IPS DF 4.7 (cell line): Measurements from ENCODE around the gene GRIK1.

ENCODE experiments used
- DNase-seq: peaks from one replicate; pipeline ENCODE4 v3.0.0-alpha.2; 2013; ENCODE audit warnings: low spot score; ENCODE audit errors: extremely low read depth

Gene GRIK1

DNA sequence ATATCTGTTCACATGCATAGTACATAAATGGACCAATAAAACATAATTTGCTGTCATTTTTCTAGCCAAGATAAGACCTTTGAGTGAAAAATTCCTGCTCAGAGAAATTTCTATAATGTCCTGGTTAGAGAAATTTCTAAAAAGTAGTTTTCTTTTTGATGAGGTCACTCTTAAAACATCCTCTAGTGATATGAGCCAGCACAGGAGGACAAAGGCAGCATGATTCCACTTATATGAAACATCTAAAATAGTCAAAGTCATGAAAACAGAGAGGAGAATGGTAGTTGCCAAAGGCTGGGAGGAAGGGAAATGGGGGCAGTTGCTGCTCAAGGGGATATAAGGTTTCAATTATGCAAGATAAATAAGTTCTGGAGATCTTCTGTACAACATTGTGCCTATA lies 401.7 kb downstream of the GRIK1 start:
- no peak for DNase-seq

DNA sequence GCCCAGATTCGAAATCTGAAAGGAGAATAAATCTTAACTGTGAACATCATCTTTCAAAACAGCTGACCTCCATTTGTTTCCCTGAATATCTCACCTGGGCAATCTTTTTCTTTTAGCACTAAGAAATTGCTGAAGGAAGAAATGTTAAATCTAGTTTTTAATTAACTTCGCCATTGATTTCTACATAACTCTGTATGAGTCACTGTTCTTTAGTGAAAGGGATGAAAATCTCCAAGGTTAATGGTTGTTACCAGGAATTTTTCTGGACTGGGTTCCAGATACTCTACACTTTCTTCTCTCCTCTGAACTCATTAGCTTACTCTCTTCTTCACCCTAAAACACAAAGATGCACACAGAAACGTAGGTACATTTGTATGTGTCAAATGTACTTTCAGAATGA lies 405.3 kb downstream of the GRIK1 start:
- DNase-seq = no peak

DNA sequence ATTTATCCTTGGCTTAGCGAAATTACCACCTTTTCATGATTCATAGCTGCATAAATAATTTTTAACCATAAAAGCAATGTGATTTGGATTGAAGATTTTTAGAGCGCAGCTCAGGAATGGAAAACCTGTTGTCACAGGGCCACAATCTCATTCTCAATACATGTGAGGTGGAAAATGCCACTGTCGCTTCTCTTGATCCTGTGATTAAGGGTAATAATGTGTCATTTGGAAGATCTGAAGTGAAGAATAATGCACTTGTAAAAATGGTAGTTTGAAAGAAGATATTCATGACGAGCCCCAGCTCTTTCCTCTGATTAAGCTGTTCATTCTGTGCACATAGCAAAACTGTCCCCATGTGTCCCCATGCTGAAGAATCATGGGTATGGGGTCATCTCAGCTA lies 410.7 kb downstream of the GRIK1 start:
- DNase-seq = no peak

DNA sequence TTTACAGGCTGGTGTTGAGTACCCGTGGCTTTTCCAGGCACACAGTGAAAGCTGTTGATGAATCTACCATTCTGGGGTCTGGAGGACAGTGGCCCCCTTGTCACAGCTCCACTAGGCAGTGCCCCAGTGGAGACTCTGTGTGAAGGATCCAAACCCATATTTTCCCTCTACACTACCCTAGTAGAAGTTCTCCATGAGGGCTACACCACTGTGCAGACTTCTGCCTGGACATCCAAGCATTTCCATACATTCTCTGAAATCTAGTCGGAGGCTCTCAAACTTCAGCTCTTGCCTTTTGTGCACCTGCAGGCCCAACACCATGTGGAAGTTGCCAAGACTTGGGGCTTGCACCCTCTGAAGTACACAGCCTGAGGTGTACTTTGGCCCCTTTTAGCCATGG lies 413.3 kb downstream of the GRIK1 start:
- no peak for DNase-seq

DNA sequence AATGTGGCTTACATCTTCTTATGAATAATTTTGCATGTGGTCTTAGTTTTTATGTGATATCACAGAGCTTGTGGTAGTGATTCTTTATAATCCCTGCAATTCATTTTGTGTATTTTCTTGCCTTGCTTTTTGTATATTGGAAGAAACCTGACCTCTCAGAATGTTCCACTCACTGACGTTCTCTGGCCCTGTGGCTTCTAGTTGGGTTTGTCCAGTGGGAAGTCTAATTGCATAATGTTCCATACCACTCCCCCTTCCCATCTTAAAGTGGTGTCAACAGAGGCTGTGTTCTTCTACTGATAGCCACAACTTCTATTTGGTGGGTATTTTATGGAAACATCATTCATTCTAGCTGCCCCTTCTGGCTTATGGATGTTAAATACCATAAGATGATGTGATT lies 415.7 kb downstream of the GRIK1 start:
- no peak for DNase-seq

DNA sequence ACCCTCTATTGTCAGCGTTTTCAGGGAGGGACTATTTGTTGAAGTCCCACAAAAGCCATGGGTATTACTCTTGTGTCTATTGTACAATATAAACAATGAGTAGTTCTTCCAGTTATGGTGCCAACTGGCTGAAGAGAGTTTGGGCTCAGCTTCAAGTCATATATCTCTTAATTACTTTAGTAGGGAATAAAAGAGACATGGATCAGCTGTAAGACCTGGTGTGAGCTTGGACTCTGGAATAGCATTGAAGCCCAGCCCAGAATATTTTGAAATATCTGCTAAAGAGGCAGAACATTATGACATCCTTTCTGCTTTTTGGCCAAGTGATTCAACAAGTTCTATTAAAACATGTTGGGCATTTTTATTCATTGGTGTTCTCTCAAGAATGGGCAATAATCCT lies 416.1 kb downstream of the GRIK1 start:
- DNase-seq = no peak

DNA sequence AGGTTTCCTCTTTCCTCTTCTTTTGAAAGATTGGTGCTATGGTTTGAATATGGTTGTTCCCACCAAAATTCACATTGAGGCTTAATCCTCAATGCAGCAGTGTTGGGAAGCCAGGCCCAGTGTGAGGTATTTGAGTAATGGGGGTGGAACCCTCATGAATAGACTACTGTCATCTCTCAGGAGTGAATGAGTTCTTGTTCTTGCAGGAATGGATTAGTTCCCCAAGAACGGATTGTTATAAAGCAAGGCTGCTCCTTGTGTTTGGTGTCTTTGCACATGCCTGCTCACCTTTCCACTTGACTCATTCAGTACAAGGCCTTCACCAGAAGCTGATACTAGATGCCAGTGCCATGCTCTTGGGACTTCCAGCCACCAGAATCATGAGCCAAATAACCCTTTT lies 417.9 kb downstream of the GRIK1 start:
- DNase-seq = no peak

DNA sequence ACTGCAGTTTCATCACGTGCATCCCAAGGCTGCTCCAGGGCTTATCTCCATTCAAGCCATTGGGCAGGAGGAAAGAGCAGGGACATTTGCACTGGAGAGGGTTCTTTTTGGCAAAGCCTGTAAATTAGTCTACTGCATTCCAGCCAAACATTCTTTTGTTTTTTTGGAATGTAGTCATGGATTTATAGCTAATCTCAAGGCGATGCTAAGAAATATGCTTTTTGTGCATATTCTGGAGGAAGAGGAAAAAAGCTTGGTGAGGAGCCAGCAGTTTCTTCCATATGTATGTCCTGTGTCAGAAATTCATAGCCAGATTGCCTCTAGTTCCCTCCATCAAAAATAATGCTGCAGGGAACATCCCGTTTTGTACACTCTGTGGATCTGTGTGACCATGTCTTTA lies 419.6 kb downstream of the GRIK1 start:
- no peak for DNase-seq

DNA sequence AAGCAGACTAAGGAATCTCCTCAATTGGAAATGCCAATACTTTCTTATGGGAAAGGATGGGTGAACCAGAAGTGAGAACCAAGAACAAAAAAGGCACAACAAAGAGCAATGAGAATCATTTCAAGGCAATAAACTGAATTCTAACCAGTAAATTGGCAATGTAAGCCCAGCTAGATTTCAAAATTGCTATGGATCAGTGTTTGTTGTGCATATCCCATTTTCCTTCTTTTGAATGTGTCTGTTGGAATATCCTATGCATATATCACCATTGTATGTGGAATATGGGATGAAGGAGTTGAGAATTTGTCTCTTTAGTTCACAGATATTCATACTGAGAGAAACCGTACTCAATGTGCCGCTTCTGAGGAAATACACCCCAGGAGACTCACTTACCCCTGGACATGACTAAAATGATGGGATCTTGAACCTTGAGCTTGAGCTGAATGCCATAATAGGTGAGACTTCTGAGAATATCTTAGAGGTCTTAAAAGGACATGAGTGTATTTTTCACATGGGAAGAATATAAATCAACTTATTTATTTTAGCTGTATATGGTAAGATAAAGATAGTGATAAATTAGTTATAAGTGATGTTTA lies 425.0 kb downstream of the GRIK1 start:
- DNase-seq = no peak

DNA sequence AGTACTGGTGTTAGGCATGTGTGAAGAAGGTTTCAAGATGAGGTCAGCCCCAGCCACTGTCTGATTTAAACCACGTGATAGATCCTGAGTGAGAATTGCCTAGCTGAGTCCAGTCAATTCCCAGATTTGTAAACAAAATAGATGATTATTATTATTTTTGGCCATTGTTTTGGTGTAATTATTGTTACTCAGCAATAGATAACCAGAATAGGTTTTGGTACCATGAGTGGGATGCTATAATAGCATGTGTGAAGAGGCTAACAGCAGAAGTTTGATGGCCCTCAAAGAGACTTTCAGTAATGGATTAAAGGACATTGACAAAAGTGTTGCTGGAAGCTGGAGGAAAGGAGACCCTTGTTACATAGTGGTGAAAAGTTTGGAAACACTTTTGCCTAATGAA lies 426.3 kb downstream of the GRIK1 start:
- no peak for DNase-seq

DNA sequence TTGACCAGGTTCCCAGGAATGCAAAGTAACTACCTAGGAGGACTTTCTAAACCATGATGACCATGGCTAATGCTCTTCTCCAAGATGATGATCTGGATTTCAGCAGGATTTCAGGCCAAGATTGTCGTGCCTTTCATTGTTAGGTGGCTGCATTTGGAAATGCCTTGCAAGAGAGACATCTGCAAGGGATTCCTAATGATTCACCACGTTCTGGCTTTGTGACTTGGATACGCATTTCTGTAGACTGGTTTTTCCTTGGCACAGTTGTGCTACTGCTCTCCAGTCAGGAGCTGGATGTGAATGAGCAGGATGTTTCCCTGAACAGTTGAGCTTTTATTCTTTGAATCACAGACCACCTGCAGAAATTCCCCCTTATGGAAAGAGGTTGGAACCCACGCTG lies 428.7 kb downstream of the GRIK1 start:
- no peak for DNase-seq

DNA sequence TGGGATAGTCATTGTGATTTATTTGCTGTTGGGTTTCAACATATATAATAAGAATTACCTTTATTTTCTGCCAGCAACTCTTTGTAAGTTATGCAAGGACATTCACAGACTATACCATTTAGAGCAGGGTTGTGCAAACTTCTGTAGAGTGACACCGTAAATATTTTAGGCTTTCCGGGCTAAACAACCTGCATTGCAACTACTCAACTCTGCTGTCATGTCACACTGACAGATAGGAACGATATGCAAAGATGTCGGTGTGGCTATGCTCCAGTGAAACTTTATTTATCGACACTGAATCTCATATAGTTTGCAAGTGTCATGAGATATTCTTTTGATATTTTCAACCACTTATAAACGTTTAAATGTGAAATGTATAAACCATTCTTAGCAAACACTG lies 430.7 kb downstream of the GRIK1 start:
- DNase-seq = no peak

DNA sequence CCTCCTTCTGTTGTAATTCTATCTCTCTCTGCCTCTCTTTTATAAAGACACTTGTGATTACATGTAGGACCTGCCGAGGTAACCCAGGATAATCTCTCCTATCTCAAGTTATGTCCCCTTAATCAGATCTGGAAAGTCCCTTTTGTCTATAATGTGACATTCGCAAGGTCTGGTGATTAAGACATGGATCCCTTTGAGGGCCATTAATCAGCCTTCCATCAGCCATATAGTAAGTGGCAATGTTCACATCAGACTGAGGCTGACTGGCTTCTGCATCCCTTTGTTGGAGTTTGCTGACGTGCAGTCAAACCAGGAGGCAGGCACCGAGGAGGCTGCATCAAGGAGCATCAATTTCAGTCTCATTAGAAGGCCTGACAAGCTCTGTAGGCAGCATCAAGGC lies 431.5 kb downstream of the GRIK1 start:
- DNase-seq = no peak

DNA sequence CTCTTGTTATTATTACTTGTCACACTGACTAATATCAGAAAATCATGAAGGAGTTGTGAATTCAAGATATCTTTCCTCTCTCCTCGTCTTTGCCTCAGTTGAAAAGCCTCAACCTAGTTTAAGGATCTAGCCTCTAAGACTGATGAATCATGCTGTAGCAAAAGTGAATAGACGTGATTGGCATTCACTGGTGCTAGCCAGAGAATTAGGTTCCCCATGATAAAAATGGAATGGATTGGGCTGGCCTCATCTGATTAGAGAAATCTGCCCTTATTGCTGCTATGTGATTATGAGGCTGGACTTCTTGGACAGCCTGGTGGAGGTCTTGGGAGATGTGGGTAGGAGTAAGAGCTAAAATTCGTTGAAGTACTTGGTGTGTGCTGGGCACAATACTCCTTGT lies 432.8 kb downstream of the GRIK1 start:
- DNase-seq = no peak

DNA sequence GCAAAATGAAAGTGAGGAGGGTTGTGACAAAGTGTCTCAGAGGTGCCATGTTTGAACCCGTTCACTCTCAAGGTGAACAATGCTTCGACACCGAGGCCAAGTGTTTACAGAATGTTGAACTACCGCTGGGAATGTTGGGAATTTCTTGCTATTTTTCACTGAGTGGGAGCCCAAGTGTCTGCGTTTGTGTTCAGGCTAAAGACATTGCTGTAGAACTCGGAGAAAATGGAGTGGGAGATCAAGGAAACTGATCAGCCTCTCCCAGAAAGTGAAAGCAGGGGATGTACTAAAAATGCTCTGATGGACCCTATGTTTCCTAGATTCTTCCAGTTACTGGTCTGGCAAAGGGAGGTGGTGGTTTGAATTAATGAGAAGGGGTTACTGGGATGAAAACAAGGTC lies 433.6 kb downstream of the GRIK1 start:
- DNase-seq = no peak

DNA sequence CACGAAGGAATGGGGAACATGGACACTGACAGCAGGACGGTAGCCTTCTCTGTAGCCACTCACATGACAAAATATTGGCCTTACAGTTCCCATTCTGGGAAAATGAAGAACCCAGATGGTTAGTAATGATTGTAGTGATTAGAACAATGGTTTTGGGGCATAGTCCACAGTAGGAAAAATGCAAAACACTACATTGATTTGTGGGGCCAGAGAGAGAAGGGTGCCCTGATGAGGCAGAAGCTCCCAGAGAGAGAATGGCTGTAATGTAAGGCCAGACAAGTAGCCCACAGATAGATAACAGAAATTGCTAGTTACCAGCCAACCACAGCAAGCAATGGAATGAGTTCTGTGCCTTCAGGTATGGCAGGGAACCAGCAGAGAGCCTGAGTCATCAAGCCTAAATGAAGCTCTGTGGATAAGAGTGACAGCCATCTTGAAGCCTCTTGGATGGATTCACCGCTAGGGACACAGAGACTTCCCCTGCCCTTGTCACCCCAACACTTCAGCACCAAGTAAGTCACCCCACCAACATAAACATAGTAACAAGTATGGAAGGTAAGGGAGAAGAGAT lies 435.0 kb downstream of the GRIK1 start:
- no peak for DNase-seq

DNA sequence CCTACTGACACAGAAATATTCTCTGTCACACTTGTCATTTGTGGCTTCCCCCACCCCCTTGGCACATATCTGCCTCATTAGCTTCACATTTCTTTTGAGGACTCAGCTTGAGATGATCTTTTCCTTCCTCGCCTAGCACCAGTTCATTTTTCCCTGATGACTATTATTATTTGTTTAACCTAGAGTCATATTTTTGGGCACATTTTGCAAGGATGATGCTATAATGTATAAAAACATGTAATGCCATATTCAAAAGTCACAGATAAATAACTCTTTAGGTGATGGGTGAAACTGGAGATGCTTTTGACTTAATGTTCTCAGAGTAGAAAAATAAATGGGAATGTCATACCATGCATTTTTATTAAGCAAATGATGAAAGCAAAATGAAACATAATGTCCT lies 438.3 kb downstream of the GRIK1 start:
- DNase-seq = no peak

DNA sequence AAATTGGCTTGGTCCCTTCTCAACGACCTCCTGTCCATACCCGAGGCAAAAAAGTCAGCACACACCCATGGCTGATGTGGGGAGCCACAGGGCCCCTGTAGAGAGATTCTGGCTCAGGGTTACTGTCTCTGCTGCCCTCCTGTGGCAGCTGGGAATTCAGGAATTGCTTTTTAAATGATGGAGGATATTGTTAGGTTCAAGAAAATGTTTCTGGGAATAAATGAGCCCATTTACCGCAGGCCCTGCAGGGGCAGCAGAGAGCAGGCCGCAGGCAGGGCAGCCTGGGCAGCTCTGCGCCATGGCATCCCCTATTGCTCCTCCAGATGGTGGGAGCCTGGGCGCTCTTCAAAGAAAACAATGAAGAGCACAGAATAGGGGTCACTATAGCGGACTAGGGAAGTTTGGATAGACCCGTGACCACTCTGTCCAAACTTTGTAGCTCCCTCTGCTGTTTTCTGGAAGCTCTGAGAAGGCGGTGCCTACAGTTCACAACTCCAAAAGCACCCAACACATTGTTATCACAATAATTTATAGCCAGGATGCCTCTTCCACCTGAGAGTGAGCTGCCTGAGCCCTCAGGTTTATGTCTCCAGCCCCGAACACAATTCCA lies 440.0 kb downstream of the GRIK1 start:
- DNase-seq = peak; percentile 62

DNA sequence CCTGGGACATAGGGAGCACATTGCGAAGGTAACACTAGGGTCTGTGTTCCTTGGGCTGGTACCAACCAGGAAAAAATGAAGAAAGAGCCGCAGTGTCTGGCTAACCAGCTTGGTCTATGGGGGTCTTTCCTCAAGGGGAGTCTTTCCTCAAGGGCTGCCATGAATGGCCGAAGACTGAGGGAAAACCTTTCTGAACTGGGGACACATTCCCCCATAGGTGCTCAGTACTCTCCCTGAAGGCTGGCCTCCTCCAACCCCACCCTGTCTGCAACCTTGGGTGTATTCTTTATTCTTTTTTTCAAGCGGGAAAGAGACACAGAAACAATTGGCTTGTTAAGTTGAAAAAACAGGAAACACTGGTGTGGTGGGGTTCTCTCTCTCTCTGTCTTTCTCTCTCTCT lies 440.6 kb downstream of the GRIK1 start:
- DNase-seq = no peak

DNA sequence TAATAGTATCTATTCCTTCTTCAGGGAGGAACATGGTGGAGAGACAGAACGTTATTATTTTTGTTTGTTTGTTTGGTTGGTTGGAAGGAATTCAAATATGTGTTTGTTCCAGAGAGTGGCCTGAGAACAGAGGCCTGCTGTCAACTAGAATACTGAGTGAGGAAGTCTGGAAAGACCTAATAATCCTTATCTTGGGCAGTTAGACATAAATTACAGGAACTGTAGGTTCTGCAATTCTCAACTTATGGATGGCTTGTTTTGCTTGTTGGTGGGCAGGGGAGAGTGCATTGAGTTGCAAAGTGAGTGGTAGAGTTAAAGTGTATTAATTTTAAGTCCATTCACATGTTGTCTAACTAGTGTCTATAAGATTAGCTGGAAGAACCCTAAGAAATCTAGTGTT lies 443.5 kb downstream of the GRIK1 start:
- no peak for DNase-seq

DNA sequence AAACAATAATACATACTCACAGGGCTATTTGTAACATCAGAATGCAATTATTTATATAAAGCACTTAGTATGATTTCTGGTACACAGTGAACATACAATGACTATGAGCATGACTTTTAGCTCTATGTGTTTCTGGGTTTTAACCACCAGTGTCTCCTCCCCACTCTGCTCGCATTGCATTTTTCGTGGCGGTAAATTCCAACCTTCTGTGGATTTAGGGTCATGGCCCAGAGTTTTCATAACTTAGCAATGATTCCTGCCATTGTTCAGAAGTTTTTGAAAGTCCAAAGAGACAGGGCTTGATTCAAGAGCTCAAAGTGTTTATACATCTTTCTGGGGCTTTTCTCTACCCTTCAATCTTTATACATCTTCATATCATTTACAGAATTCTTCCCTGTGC lies 449.8 kb downstream of the GRIK1 start:
- no peak for DNase-seq

DNA sequence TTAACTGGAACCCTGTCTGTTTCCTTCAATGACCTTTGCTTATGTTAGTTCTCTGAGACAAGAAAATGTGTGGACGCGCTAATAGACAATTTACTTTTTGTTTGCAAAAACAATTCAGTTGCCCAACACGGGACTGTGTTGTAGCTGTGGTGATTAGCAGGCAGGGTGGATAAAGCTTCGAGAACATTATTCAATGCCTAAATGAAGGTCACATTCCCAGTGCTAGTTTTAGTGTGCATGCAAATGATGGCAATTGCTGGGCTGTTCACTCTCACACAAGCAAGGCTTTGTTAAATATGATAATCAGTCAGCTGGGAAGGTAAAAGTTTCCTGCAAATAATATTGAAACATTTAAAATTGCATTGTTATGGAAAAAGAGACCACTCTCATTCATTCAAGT lies 452.6 kb downstream of the GRIK1 start:
- DNase-seq = no peak
